GM19351 (cell line): Measurements from ENCODE around the gene RRP8.

Experiments used
- ATAC-seq: cut with Tn5 transposase; IDR thresholded peaks from one replicate; pipeline ENCODE4 v1.9.1; 2021; ENCODE audit warnings: mild to moderate bottlenecking, moderate library complexity; ENCODE audit not compliant: unreplicated experiment

RRP8 gene

DNA sequence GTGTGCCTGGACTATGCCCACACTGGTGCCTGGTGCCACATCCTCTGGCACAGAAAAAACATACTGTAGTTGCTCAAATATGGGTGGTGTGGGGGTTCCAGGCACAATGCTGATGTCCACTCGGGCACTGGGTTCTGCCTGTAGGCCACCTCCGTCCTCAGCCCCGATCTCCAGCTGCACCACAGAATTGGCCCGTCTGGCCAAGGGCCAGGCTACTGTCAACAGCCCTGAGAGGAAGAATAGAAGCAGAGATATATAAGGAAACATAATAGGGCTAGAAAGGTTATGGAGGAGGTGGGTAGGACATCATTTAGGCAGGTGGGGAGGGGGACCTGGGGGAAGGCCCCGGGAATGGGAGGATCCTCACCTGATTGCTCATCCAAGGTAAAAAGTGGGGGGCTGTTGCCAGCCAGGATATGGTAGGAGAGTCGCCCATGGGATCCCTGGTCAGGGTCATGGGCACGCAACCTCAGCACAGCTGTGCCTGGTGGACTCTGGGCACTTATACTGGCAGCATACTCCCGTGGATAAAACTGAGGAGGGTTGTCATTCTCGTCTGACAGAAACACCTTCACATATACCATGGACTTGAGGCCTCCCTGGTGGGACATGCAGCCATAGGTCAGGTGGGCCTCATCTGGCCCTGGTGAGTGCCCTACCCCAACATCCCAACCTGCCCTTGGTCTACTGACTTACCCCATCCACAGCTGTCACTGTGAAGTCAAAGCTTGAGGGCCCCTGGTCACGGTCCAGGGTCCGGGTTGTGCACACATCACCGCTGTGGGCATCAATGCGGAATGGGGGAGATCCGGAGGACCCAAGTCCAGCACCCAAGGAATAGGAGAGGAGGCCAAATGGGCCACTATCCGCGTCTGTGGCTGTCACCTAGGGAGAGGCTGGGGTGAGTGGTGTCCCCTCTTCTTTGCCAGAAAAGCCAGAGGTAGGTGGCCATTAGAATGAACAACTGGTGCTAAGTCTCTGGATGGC is 30.3 kb upstream of the RRP8 start:
- ATAC-seq, result no peak

DNA sequence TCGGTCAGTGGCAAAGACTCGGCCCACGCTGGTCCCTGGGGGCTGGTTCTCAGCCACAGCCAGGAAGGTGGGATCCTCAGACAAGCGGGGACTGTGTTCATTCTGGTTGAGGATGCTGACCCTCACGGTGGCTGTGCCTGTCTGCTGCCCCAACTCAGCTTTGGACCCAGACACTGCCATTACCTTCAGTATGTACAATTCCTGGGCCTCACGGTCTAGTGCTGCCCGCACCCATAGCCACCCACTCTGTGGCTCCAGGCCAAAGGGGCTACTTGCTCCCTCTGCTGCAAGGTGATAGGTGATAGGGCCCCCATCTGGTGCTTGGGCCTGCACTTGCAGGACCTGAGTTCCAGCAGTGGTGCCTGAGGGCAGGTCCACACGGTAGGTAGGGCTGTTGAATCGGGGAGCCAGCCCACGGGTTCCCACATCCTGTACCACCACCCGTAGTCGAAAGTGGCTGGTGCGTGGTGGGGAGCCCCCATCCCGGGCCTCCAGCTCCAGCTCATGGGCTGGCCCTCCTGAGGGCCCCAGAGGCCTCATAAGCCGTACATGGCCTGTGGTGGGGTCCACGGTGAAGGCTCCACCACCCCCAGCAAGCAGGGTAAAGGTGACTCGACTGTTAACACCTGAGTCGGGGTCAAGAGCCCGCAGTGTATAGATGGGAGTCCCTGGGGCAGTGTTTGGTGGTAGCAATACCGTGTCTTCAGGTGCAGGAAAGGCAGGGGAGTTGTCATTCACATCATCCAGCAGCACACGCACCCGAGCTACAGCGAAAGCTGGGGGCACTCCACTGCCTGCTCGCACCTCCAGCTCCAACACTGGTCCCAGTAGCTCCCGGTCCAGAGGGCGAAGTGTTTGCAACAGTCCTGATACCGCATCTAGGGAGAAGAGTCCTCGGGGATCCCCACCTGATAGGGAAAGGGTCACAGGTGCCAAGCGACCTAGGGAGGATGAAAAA is 29.0 kb upstream of the RRP8 start:
- no peak for ATAC-seq

DNA sequence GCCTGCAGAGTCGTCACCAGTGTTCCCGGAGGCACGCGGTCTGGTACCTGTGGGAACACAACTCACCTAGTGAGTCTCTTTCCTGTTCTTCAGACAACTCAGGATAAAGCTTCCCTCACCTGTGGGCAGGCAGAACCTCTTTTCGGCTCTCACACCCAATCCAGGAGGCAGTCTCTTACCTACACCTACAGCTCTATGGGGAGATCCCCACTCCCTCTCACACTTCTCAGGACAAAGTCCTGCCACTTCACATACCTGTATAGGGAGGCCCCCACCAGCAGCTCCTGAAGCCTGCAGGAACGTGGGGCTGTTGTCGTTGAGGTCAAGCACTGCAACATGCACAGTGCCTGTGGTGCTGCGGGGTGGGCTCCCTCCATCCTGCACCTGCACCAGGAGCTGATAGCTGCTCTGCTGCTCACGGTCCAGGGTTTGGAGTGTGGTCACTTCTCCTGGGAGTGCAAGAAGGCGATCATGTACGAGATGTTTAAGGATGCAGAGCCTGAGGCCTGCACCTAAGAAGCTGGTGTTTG is 28.0 kb upstream of the RRP8 start:
- ATAC-seq, result no peak

DNA sequence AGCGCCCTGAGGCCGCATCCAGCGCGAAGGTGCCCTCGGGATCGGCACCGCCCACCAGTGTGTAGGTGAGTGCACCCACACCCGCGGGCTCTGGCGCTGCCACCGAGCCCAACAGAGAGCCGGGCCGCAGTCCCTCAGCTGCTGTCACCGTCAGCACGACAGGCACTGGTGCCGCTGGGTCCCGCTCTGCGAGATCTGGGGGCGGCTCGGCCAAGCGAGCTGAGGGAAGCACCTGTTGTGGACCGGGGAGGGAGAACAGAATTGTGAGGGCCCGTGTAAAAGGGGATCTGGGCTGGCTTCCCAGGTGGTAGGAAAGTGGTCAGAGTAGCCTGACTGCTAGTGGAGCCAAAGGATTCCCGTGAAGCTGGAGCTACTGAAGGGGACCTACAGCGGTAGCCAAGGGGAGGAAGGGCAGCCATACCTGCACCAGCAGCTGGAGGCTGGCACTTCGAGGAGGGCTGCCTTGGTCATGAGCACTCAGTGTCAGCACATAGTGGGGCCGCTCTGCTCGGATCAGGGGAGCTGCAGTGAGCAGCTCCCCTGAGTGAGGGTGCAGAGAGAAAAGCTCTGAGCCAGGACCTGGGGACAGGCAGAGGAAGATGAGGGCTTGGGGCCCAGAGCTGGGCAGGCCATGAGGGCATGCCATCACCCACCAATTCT is 27.3 kb upstream of the RRP8 start:
- ATAC-seq, result no peak

DNA sequence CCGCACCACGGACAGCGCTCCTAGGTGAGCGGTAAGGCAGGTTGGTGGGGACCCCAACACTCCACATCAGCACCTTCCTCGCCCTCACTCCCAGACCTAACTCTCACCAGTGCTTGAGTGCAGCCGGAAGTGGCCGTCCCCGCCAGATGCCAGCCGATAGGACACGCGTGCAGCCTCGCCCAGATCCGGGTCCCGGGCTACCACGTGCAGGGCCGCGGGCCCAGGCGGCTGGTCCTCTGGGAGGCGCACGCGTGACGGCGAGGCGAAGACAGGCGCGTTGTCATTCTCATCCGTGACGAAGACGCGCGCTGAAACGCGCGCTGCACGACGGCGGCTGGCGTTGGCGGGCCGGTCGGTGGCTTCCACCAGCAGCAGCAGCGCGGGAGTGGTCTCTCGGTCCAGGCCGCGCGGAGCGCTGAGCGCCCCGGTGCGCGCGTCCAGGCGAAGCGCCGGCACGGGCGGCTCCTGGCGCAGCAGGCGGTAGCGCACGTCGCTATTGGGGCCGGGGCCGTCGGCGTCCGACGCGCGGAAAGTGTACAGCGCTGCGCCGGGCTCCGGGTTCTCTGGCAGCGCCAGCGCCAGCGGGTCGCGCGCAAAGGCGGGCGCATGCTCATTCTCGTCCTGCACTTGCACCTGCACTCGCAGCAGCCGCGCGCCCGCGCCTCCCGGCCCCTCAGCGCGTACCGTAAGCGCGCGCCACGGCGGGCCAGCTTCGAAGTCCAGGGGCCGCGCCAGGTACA is 26.6 kb upstream of the RRP8 start:
- ATAC-seq, result no peak

DNA sequence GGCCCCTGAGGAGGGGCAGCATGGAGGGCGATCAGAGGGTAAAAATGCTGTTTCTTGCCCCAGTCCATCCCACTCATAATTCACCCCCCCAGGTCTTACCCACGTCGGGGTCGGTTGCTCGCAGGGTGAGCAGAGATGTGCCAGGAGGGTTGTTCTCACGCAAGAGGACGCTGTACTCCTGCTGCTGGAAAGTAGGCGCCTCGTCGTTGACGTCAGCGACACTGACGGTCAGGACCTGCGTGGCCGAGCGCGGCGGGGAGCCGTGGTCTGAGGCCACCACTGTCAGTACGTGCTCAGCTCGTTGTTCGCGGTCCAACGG is 26.1 kb upstream of the RRP8 start:
- no peak for ATAC-seq

- no peak for ATAC-seq
Observed at GRCh38 chr11:6628526-6628925, 25.1 kb upstream of the RRP8 start.

DNA sequence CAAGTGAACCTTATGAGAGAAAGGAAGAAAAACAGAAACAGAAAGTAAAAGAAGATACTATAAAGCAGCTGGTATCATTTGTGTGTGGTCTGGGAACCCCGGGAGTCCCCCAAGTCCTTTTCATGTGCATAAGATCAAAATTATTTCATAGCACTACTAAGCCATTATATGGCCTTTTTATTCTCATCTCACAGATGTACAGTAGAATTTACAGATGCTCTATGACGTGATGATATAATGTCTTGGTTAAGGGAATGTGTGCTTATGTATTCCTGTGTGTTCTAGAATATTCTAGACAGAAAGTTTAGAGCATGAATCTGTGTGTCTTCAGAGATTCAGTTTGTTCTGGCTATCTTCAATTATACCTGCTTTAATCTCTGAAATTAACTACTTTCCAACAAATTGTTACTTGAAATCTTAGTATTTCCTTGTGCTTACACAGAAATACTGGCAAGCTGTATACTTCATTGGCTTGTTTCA is 24.4 kb upstream of the RRP8 start:
- peak; percentile 79 for ATAC-seq

DNA sequence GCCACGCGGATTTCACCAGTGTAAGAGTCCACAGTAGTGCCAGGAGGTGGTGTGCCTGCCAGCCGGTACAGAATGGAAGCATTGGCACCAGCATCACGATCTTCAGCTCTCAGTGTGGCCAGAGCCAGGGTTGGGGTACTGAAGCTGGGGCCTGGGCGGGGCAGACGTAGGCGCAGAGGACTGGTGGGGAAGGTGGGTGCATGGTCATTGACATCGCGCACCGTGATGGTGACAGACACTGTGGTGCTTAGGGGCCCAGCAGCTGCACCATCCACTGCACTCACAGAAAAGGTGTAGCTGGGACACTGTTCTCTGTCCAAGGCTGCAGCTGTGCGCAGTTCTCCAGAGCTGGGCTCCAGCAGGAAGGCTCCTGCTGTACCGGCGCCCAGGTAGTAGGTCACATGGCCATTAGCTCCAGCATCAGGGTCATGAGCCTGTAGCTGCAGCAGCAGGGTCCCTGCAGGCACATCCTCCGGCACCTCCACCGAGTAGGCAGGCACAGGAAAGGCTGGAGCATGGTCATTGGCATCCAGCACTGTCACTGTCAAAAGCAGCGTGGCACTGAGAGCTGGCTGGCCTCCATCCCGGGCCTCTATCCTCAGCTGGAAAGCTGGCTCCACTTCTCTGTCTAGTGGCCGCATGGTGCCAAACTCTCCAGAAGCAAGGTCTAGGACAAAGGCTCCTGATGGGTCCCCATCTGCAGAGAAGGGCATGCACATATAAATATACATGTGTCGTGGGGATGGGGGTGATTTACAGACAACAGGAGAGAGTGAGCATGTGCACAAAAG is 23.8 kb upstream of the RRP8 start:
- no peak for ATAC-seq

DNA sequence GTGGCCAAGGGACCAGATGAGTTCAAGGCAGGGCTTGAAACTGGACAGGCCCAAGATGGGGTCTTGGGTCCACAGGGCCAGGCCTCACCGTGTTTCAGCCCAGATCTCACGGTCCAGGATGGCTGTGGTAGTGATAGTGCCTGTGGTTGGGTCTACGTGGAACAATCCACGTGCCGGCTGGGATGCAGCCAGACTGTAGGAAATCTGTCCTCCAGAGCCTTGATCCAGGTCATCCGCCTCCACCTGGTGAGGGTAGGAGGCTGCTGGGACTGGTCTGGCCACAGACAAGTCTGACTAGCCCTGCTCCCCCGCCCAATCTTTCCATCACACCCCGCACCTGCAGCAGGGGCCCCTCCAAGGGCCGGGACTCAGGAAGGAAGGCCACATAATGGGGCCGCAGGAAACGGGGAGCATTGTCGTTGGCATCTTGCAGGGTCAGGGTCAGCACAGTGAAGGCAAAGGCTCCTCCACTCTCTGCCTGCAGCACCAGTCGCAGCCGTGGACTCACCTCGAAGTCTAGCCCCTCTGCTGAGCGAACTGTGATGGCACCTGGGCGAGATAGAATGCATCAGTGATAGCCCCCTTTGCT is 22.5 kb upstream of the RRP8 start:
- ATAC-seq, result no peak

GRCh38 chr11:6625156-6625831 is 21.9 kb upstream of the RRP8 start:
- ATAC-seq, result no peak

DNA sequence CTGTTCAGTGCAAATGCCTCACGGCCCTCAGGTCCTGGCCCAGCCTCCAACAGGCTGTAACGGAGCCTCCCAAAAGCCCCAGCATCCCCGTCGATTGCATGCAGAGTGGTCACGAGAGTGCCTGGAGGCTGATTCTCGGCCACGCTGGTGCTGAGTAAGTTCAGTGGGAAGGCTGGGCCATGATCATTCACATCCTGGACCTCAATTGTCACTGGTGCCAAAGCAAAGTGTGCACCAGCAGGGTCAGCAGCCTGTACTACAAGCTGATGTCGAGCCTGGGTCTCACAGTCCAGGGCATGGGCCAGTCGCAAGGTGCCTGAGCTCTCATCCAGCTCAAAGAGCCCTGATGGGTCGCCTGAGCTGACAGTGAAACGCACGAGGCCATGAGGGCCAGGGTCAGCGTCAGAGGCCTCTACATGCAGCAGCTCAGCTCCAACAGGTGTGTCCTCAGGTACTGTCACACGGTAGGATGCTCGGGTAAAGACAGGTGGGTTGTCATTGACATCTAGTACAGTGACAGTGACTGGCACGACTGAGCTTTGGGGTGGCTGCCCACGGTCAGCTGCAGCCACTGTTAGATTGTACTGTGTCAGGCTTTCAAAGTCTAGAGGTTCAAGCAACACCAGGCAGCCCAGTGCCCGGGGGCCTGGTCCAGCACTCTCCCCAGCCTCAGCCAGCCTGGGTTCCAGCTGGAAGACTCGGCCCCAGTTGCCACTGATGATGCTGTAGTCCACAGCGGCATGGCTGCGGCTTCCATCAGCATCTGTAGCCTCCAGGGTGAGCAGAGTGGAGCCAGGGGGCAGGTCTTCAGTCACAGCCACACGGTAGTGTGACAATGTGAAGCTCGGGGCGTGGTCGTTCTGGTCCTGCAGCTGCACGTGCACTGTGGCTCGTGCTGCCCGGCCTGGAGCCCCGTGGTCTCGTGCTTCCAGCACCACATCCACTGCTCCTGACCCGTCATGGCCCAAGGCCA is 20.3 kb upstream of the RRP8 start:
- no peak for ATAC-seq

- no peak for ATAC-seq
Observed at GRCh38 chr11:6622261-6623171, 19.1 kb upstream of the RRP8 start.

- ATAC-seq, result no peak
Observed at GRCh38 chr11:6621711-6622211, 18.3 kb upstream of the RRP8 start.

GRCh38 chr11:6620636-6621035 is 17.2 kb upstream of the RRP8 start:
- no peak for ATAC-seq
